NCI-H748 treated with DMSO at 0.1 percent for 48 hours (cell line): ENCODE data around the gene TRERF1.
A peak's percentile ranks its signal among the peaks of the same experiment; 100 is the strongest.

Experiments used
- DNase-seq: peaks from one replicate; lab custom pipeline; 2025; lab: John Stamatoyannopoulos, UW

Gene TRERF1

GRCh38 chr6:42274898-42275297, 176.8 kb downstream of the TRERF1 start:
- DNase-seq, result no peak

DNA sequence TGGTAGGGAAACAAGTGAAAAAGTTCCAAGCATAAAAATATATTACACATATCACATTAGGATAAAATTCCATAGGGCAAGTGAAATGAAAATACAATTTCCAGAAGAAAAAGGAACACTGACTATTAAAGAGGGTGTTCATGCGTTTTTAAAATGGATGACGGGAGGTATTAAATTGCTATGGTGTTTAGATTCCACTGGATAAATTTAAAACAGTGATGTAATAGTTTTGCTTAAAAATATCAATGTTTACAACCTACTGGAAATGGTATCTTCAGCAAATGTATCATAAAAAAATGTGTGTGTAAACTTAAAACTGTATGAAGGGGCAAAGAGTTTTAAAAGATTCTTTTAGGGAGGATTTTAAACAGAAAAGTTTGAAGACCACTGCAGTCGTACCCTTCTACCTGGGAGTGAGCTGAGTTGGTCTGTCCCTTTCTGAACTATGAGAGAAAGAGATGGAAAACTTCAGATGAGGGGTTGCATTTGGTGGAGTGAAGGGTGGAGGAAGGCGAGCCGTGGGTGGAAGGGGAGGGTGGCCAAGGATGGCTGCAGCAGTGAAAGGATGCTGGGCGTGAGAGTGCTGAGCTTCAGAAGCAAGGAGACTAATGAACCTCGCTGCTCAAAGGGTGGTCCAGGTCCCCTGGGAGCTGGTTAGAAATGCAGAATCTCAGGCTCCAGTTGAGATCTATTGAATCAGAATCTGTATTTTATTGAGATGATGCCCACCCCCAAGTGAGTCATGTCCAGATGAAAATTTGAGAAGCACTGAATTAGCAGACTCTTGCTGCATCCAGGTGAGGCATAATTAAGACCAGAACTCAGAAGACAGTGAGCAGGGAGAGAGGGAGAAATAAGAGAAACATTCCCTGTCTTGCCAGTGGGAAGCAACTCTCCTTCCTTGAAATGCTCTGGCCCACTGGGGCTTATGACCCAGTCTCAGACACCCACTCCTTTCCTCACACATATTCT, 179.6 kb downstream of the TRERF1 start:
- no peak for DNase-seq

DNA sequence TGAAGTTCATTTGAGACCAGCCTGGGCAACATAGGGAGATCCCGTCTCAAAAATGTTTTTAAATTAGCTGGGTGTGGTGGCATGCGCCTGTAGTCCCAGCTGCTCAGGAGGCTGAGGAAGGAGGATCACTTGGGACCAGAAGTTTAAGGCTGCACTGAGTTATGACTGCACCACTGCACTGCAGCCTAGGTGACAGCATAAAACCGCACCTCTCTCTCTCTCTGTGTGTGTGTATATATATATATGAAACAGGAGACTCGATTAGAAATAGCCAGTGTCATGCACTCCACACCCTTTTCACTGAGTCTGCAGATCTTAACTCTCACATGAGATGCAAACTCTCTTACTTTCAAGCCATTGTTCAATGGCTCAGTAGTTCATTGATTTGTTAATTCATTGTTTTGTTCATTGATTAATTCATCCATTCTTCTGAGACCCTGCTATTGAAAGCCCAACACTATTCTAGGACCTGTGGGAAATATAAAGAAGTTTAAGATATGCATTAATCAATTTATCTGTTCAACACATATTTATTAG, 181.7 kb downstream of the TRERF1 start:
- no peak for DNase-seq

GRCh38 chr6:42269553-42269952, 182.2 kb downstream of the TRERF1 start:
- no peak for DNase-seq

DNA sequence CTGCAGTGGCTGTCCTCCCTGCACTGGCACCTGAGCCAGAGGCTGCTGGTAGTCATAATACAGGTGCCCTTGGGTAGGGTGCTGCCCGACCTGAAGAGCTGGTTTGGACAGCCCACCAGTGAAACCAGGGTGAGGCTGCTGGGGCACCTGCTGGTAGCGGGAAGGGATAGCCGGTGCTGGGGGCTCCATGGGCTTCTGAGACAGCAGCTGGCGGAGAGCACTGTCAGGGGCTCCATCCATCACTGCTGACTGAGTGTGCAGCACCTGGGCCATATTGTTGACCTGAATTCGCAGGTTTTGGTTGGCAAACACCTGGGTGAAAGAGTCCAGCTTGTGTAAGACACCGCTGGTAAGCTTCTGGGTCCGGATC, 182.9 kb downstream of the TRERF1 start:
- DNase-seq, result no peak

GRCh38 chr6:42268016-42268834, 183.5 kb downstream of the TRERF1 start:
- DNase-seq, result no peak

DNA sequence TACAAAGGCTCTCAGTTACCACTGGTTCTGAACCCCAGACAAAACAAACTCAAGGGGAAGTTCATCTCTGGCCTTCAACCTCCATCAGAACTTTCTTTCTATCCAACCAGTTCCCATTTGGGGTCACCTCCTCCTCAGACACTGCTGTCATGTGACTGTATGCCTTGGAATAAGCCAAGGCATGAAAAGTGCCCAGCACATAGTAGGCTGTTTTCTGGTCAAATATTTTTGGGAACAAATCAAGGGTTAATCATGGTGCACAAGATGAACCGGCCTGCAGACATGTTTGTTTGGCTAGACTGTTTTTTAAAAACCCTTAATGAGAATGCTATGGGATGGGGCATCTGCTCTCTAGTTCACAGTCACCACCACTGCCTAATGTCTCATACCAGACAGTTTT, 185.2 kb downstream of the TRERF1 start:
- no peak for DNase-seq

- no peak for DNase-seq
Observed at GRCh38 chr6:42264852-42265390, 186.8 kb downstream of the TRERF1 start.

GRCh38 chr6:42264162-42264851, 187.4 kb downstream of the TRERF1 start:
- no peak for DNase-seq

GRCh38 chr6:42263165-42263728, 188.5 kb downstream of the TRERF1 start:
- no peak for DNase-seq

- DNase-seq, result no peak
Observed at GRCh38 chr6:42260972-42261371, 190.8 kb downstream of the TRERF1 start.

DNA sequence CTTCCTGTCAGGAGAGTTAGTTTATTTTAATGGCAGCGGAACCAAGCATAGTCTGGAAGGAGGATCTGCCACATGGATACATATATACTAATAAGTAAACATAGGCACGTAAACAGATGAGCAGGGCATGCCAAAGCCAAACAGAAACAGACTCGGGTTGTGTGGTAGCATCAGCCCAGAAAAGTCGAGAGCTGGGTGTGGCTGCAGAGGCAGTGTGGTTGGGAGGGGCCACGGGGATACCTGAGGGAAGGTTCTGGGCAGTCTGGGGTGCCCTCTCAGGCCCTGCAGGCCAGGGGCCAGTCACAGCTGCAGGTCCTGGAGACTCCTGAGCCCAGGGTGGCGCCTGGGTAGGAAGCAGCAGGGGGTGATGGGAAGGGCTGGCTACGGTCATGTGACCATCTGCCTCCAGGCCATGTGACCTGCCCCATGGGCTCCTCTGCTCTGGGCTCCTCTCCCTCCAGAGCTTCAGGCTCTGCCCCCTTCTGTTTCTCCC, 191.3 kb downstream of the TRERF1 start:
- no peak for DNase-seq

DNA sequence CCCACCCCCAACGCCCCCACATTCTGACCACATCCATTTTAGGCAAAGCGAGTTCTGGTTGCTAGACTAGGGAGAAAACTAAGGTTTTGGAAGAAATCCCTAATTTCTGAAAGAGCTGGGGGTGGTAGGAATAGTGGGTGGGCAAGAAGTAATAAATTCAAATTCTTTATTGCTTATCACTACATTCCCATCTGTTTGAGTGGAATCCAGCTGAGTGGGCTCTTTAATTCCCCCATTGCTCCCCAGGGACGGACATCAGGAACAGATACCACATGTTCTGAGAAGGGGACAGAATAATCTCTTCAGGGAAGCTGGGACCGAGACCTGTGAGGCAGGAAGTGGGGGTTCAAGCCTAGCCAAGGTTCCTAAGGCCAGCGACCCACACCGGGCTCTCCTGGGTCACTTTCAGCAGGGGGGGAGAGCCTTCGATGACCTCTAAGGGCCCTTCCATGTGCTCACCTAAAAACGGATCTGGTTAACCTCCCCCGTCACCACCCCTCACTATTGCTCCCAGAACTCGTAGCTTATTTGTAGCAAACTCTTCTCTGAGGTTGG, 191.8 kb downstream of the TRERF1 start:
- DNase-seq, result no peak

DNA sequence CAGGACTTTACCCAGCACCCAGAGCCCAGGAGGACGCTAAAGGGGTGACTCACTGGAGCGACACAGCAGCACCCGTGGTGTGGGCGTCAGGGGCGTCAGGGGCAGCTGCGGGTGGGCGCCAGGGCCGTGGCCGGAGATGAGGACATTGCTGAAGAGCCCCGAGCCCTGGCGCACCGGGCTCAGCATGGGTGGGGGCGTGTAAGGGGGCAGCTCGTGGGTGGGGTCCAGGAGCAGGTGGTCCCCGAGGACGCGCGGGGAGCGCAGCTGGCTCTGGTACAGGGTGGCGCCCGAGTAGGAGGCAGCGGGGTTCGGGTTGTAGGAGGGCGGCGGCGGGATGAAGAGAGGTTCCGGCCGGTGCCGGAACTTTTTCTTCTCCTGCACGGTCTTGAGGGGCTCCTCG, 192.4 kb downstream of the TRERF1 start:
- no peak for DNase-seq

DNA sequence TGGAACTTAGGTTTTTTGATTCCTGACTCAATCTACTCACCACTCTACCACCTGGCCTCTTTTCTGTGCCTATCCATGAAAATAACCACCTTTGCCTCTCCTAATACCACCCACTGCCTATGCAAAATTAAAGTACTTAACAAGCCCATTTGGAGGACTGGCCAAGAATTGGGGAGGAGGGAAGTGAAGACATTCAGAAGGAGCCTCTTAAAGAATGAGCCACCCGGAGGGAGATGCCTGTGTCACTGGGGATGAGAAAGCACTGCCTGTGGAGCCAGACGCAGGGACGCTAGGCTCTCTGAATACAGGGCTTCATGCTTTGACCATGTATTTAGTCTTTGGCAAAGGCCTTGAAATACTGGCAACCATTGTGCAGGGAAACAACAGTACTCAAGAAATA, 194.1 kb downstream of the TRERF1 start:
- DNase-seq, result no peak

DNA sequence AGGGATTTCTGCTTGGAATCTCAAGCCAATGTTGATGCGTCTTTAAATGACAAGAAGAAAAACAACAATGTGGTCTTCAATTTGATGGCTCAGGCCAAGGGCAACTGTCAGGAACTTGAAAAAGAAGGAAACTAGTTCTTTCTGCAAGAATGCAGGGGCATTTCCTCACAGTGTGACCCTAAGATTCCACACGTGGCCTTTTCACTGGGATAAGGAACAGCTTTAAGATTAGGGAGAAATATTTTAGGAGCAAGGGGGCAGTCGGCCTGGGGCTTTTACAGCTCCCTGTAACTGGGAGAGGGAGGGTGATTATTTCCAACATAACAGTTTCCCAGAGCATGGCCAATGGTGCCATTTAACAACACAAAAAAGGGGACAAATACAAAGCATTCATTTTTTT, 194.7 kb downstream of the TRERF1 start:
- DNase-seq, result no peak

DNA sequence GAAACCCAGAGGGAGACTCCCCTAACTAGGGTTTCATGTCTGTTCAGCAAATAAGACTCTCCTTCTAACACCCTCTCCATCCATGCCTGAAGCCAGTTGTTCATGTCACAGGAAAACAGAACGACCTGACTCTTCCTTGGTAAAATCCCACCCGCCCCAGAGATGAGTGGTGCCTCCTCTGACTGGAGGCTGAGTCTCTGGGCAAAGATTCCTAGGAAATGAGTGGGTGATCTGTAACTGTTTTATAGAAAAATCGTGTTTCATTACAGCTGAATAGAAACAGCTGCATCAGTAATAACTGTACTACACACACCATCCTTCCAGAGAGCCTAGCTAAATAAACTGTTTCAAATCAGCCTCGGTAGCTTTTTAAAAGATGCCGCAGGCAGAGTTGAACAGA, 196.7 kb downstream of the TRERF1 start:
- no peak for DNase-seq

GRCh38 chr6:42254505-42254904, 197.2 kb downstream of the TRERF1 start:
- DNase-seq, result no peak

DNA sequence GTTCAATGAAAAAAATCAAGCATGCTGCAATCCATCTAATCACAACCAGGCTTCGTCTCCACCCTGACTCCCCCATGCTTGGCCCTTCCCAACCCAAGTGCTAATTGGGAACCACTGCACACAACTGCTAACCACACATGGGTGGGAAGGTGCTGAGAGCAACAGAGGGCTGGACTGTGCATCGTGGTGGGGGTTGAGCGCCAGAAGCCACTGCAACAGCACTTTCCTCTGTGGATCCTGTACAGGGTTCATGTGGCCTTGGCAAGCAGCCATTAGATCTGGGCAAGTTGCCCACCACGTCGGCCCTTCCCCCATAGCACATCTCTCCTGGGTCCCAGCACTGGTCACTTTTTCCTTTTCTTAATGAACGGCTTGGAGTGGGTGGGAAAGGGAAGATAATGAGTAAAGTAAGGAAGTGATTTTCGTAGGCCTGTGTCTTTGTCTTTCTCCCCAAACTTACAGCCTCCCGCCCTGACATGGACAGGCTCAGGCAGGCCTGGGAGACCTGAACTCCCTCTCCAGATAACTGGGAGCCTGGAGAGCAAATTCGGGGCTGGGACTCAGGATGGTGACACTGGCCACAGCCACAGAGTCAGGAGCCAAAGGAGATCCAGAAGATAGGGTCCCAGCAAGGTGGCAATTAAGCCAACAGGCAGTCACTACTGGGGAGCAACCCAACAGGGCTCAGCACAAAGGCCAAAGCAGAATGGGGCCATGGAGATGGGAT, 199.7 kb downstream of the TRERF1 start:
- DNase-seq, result peak; percentile 81

DNA sequence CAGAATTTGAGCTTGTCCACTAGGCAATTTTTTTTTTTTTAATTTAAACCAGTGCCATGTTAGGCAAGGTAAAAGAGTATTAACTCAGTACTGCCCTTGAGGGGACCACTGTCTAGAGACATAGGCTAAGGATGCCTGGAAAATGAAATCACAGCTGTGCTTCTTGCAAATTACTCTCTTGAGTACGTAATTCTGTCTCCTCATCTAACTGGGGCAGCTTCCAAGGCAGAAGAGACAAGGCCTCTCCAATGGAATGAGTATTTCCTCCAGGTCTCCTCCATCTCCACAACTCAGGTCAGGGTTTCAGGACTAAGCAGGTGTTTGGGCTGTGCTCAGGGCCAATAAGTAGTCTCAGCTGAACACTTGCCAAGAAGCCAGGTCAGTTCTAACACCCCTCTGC, 200.2 kb downstream of the TRERF1 start:
- no peak for DNase-seq
